A549 (cell line): ENCODE data around the gene KIT. TPM values are rescaled to one million over a fixed set of nuclear protein-coding genes. Genes with fewer than 3 reads are reported as not detected.

Experiments used
- ATAC-seq, 2 experiments: fragments of 200-7000 bp in 1 of 2; fragments of >200 bp in 1 of 2; cut with Nextera tagmentation in 1 of 2; cut with Tn5 transposase in 1 of 2; 3 replicates each; pipeline versions ENCODE4 v1.8.0 to v1.9.1; 2018 to 2020; ENCODE audit warnings: mild to moderate bottlenecking in 1 of 2, moderate library complexity in 1 of 2
- CTCF ChIA-PET: fragments of 300-600 bp; sonication (Branson Sonifier 250); formaldehyde crosslinking; extraction: SDS; loops from one replicate; lab custom pipeline; 2021; ENCODE audit warnings: antibody characterized with exemption, inconsistent platforms; lab: Yijun Ruan, JAX
- POLR2A ChIA-PET: fragments of 350-600 bp; formaldehyde crosslinking; extraction: SDS; loops from one replicate; lab custom pipeline; 2021; ENCODE audit warnings: antibody characterized with exemption, inconsistent platforms; lab: Yijun Ruan, JAX
- DNase-seq, 2 experiments: peaks; one replicate each; pipeline versions ENCODE4 v3.0.0 to v3.0.0-alpha.2; 2011 to 2016; ENCODE audit warnings: low read depth in 1 of 2, low spot score in 1 of 2
- FAIRE-seq: peaks from 2 replicates; lab custom pipeline; 2011; peaks lifted over from hg19 to GRCh38; lab: Jason Lieb, UNC
- H3K27ac ChIP-seq, 2 experiments: fragments of >200 bp; sonication (Bioruptor Twin); formaldehyde crosslinking; 3 replicates each; pipeline ENCODE4 v1.5.1; 2016 to 2017
- H3K4me1 ChIP-seq: fragments of >200 bp; sonication (Bioruptor Twin); formaldehyde crosslinking; 3 replicates; pipeline ENCODE4 v1.6.1; 2016
- H3K4me2 ChIP-seq: fragments of >200 bp; sonication (Bioruptor Twin); formaldehyde crosslinking; 3 replicates; pipeline ENCODE4 v1.6.1; 2016
- H3K4me3 ChIP-seq: fragments of >200 bp; sonication (Bioruptor Twin); formaldehyde crosslinking; 3 replicates; pipeline ENCODE4 v1.5.1; 2016
- H3K9me3 ChIP-seq: fragments of >200 bp; sonication (Bioruptor Twin); formaldehyde crosslinking; 3 replicates; pipeline ENCODE4 v1.6.1; 2016
- CBX2 ChIP-seq: fragments of 200-600 bp; sonication (generic); IDR thresholded peaks from 2 replicates; pipeline ENCODE4 v1.6.1; 2016; ENCODE audit warnings: low read depth, mild to moderate bottlenecking, borderline replicate concordance
- CEBPB ChIP-seq, 2 experiments: fragments of >200 bp in 1 of 2; sonication (Bioruptor Twin) in 1 of 2; formaldehyde crosslinking in 1 of 2; IDR thresholded peaks; 2 replicates each; pipeline ENCODE4 v1.6.1; 2012 to 2016
- CHD2 ChIP-seq: fragments of 150-350 bp; IDR thresholded peaks from 2 replicates; pipeline ENCODE4 v1.6.1; 2014; ENCODE audit warnings: low read length; ENCODE audit not compliant: partially characterized antibody
- CTCF ChIP-seq: fragments of >200 bp; sonication (Bioruptor Twin); formaldehyde crosslinking; IDR thresholded peaks from 3 replicates; pipeline ENCODE4 v1.5.1; 2016
- E2F6 ChIP-seq: IDR thresholded peaks from 2 replicates; pipeline ENCODE4 v1.6.1; 2012; ENCODE audit warnings: low read depth, borderline replicate concordance
- EHF ChIP-seq: fragments of 250-450 bp; sonication (Bioruptor Pico); IDR thresholded peaks from 2 replicates; pipeline ENCODE4 v1.5.0; 2020; ENCODE audit warnings: mild to moderate bottlenecking
- ESRRA ChIP-seq: fragments of 150-350 bp; IDR thresholded peaks from 2 replicates; pipeline ENCODE4 v1.6.1; 2014; ENCODE audit warnings: mild to moderate bottlenecking, low read length, borderline replicate concordance
- FOSL2 ChIP-seq, 2 experiments: fragments of 450-650 bp in 1 of 2; fragments of >200 bp in 1 of 2; sonication (Bioruptor Twin) in 1 of 2; formaldehyde crosslinking; IDR thresholded peaks; 2 replicates each; pipeline versions ENCODE4 v1.5.0 to v1.6.1; 2016 to 2020; ENCODE audit warnings: mild to moderate bottlenecking in 1 of 2, moderate library complexity in 1 of 2
- FOXS1 ChIP-seq: fragments of 250-450 bp; sonication (Bioruptor Pico); IDR thresholded peaks from 2 replicates; pipeline ENCODE4 v1.5.0; 2020; ENCODE audit warnings: mild to moderate bottlenecking, moderate library complexity
- GATA3 ChIP-seq: IDR thresholded peaks from 2 replicates; pipeline ENCODE4 v1.6.1; 2012; ENCODE audit warnings: borderline replicate concordance
- HDAC2 ChIP-seq: fragments of 200-600 bp; sonication (generic); IDR thresholded peaks from 2 replicates; pipeline ENCODE4 v1.6.1; 2016
- HMGXB4 ChIP-seq: fragments of 250-450 bp; sonication (Bioruptor Pico); IDR thresholded peaks from 2 replicates; pipeline ENCODE4 v1.5.0; 2021; ENCODE audit warnings: mild to moderate bottlenecking, moderate library complexity, borderline replicate concordance
- HOXA7 ChIP-seq: fragments of 250-450 bp; sonication (Bioruptor Pico); IDR thresholded peaks from 2 replicates; pipeline ENCODE4 v1.5.0; 2020; ENCODE audit warnings: mild to moderate bottlenecking, moderate library complexity
- HOXB13 ChIP-seq: fragments of 250-450 bp; sonication (Bioruptor Pico); IDR thresholded peaks from 2 replicates; pipeline ENCODE4 v1.5.0; 2020; ENCODE audit warnings: low read depth, mild to moderate bottlenecking, moderate library complexity
- JUN ChIP-seq, 2 experiments: fragments of >200 bp; sonication (Bioruptor Twin); formaldehyde crosslinking; IDR thresholded peaks; 2 replicates in 1 of 2; 3 replicates in 1 of 2; pipeline ENCODE4 v1.6.1; 2016 to 2017
- MAX ChIP-seq: IDR thresholded peaks from 2 replicates; pipeline ENCODE4 v1.6.1; 2012
- NPAS2 ChIP-seq: fragments of 250-450 bp; sonication (Bioruptor Pico); IDR thresholded peaks from 2 replicates; pipeline ENCODE4 v1.8.0; 2022; ENCODE audit warnings: mild to moderate bottlenecking, moderate library complexity, borderline replicate concordance
- PHF8 ChIP-seq: fragments of 200-600 bp; sonication (generic); IDR thresholded peaks from 2 replicates; pipeline ENCODE4 v1.6.1; 2016; ENCODE audit warnings: low read depth, mild to moderate bottlenecking, antibody characterized with exemption, moderate library complexity, borderline replicate concordance
- POLR2AphosphoS2 ChIP-seq: conservative IDR thresholded peaks from 2 replicates; pipeline ENCODE4 v1.6.1; 2012; ENCODE audit warnings: low read length, improper control_type of control experiment, inconsistent platforms
- RAD21 ChIP-seq, 2 experiments: fragments of >200 bp in 1 of 2; sonication (Bioruptor Twin) in 1 of 2; formaldehyde crosslinking in 1 of 2; IDR thresholded peaks in 1 of 2; conservative IDR thresholded peaks in 1 of 2; 2 replicates in 1 of 2; 3 replicates in 1 of 2; pipeline ENCODE4 v1.6.1; 2012 to 2018; ENCODE audit warnings: inconsistent platforms in 1 of 2
- RARB ChIP-seq: fragments of 250-450 bp; sonication (Bioruptor Pico); IDR thresholded peaks from 2 replicates; pipeline ENCODE4 v1.8.0; 2021; ENCODE audit warnings: mild to moderate bottlenecking, moderate library complexity
- ZC3H11A ChIP-seq: fragments of 450-650 bp; IDR thresholded peaks from 2 replicates; pipeline ENCODE4 v1.6.1; 2014; ENCODE audit warnings: antibody characterized with exemption, mild to moderate bottlenecking
- ZFP36 ChIP-seq: fragments of 450-650 bp; IDR thresholded peaks from 2 replicates; pipeline ENCODE4 v1.6.1; 2014; ENCODE audit warnings: borderline replicate concordance; ENCODE audit not compliant: partially characterized antibody
- ZNF302 ChIP-seq: fragments of 250-450 bp; sonication (Bioruptor Pico); IDR thresholded peaks from 2 replicates; pipeline ENCODE4 v1.9.0; 2021; ENCODE audit warnings: inconsistent platforms, mild to moderate bottlenecking, moderate library complexity
- ZSCAN20 ChIP-seq: fragments of 250-450 bp; sonication (Bioruptor Pico); IDR thresholded peaks from 2 replicates; pipeline ENCODE4 v1.8.0; 2022; ENCODE audit warnings: mild to moderate bottlenecking, moderate library complexity
- WGBS: methylation state at CpG from one replicate; pipeline ENCODE4 v1.1.6; 2017; ENCODE audit errors: missing lambda C conversion rate; 5-methylcytosine and 5-hydroxymethylcytosine counted together
- polyA plus RNA-seq, 4 experiments: library from polyadenylated mRNA; depleted of rRNA in 3 of 4; stranded (reverse); fragments of >200 nt; fragmentation: RNase III in 1 of 4; extraction: RNeasy Plus Mini Kit Qiagen cat#74134 plus additional on column Dnase treatment in 1 of 4; gene quantifications; 2 replicates in 3 of 4; 3 replicates in 1 of 4; pipeline ENCODE4 v1.2.3, GENCODE V29; 2011 to 2017
- TF ChIP-seq, protein P1 (sequence below): fragments of 150-350 bp; IDR thresholded peaks from 2 replicates; pipeline ENCODE4 v1.6.1; 2014; ENCODE audit warnings: low read depth, mild to moderate bottlenecking, low read length
- TF ChIP-seq, protein P2 (sequence below): fragments of 250-450 bp; sonication (Bioruptor Pico); IDR thresholded peaks from 2 replicates; pipeline ENCODE4 v1.5.0; 2020; ENCODE audit warnings: low read depth, mild to moderate bottlenecking, moderate library complexity

Gene KIT
- polyA plus RNA-seq, 2 of the 4 experiments (the other 2 are of a cell fraction), result not detected

DNA sequence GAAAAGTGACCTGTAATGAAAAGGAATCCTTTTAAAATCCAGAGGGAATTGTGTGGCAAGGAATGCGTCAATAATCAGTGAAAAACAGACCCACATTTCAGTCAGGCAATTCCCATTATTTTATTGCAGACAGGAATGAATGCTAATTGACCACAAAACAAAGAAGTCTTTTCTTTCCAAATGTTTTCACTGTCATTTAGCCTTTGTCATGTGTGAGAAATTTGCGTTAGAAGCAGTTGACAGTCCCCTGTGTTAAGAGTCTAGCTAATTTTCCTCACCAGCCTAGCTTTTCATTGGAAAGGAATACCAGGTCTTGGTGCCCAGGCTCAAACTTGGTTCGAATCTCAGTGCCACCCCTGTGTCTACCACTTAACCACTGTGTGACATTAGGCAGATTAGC is 83.4 kb downstream of the KIT start:
- no peak for DNase-seq
- no peak for ATAC-seq
- TF ChIP-seq NPAS2 (no peak), JUN (IDR thresholded peaks at IDR 0.05) (no peak), EHF (no peak), POLR2AphosphoS2 (no peak), ZC3H11A (no peak), FOXS1 (no peak), FOSL2 (IDR thresholded peaks at IDR 0.05) (no peak), FOSL2 (CRISPR knock-in tag; IDR thresholded peaks at IDR 0.05) (no peak), HOXB13 (CRISPR knock-in tag) (no peak), PHF8 (no peak), HOXA7 (CRISPR knock-in tag) (no peak), RARB (CRISPR knock-in tag) (no peak), GATA3 (no peak), HDAC2 (no peak), CBX2 (no peak), E2F6 (no peak)
- WGBS, result 0% methylated on average over 3 of the region's 3 CpGs
- Histone ChIP-seq H3K4me3 (no peak overlapping the region), H3K9me3 (no peaks in the 10 kb centered on the region), H3K4me2 (no peak overlapping the region), H3K4me1 (no peaks in the 10 kb centered on the region), H3K27ac (no peak overlapping the region)
- POLR2A ChIA-PET, result no interaction called here
- CTCF ChIA-PET, result no interaction called here
- FAIRE-seq, result no peak

- H3K27ac ChIP-seq, result no peak overlapping the region
- H3K9me3 ChIP-seq, result no peaks in the 10 kb centered on the region
- FAIRE-seq (no peak), ATAC-seq (no peak), DNase-seq (no peak)
- H3K4me2 ChIP-seq, result no peak overlapping the region
- H3K4me3 ChIP-seq, result no peak overlapping the region
- ChIA-PET CTCF (no interaction called here), POLR2A (no interaction called here)
- WGBS, result 26% methylated on average over 9 of the region's 9 CpGs
- no peak for TF ChIP-seq FOSL2 (IDR thresholded peaks at IDR 0.05)
- no peak for TF ChIP-seq FOSL2 (CRISPR knock-in tag; IDR thresholded peaks at IDR 0.05)
- TF ChIP-seq ZFP36, result no peak
- TF ChIP-seq HMGXB4 (CRISPR knock-in tag), result no peak
- TF ChIP-seq, protein P1, sequence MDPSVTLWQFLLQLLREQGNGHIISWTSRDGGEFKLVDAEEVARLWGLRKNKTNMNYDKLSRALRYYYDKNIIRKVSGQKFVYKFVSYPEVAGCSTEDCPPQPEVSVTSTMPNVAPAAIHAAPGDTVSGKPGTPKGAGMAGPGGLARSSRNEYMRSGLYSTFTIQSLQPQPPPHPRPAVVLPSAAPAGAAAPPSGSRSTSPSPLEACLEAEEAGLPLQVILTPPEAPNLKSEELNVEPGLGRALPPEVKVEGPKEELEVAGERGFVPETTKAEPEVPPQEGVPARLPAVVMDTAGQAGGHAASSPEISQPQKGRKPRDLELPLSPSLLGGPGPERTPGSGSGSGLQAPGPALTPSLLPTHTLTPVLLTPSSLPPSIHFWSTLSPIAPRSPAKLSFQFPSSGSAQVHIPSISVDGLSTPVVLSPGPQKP, result no peak
- TF ChIP-seq CEBPB (IDR thresholded peaks at IDR 0.05), result no peak
- no peak for TF ChIP-seq ZSCAN20
- no peak for TF ChIP-seq E2F6
- no peak for TF ChIP-seq ESRRA
- no peak for TF ChIP-seq CHD2
- TF ChIP-seq CTCF, result no peak
- no peak for TF ChIP-seq MAX
- TF ChIP-seq RAD21 (conservative IDR thresholded peaks at IDR 0.05 in 1 of 2, IDR thresholded peaks at IDR 0.05 in 1 of 2), result no peak
- TF ChIP-seq, protein P2, sequence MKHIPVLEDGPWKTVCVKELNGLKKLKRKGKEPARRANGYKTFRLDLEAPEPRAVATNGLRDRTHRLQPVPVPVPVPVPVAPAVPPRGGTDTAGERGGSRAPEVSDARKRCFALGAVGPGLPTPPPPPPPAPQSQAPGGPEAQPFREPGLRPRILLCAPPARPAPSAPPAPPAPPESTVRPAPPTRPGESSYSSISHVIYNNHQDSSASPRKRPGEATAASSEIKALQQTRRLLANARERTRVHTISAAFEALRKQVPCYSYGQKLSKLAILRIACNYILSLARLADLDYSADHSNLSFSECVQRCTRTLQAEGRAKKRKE (CRISPR knock-in tag), result no peak
- no peak for TF ChIP-seq RARB (CRISPR knock-in tag)
- no peak for TF ChIP-seq ZNF302 (CRISPR knock-in tag)
- H3K4me1 ChIP-seq, result no peaks in the 10 kb centered on the region
Observed at GRCh38 chr4:54742636-54743399, 85.1 kb downstream of the KIT start.
